GM21515 (cell line): ENCODE measurements around the gene IVD.

Experiments
- ATAC-seq: cut with Tn5 transposase; IDR thresholded peaks from one replicate; pipeline ENCODE4 v1.9.1; 2021; ENCODE audit not compliant: unreplicated experiment

Gene IVD

DNA sequence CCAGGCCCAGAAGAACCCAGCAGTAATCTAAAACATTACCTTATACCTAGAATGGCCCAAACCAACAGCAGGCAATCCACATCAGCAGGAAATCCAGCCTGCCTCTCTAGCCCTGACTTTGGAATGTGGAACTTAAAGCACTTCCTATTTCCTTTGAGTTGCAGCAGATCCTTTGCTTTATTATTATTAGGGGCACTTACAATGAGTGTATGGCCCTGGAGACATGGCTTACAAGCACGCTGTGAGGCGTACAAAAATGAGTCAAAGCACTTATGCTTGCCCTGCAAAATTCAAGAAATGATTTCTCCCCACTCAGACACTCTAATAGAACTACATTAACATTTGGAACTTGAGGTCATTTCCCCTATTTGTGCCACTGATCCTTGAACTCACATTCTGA is 32.6 kb upstream of the IVD start:
- no peak for ATAC-seq

DNA sequence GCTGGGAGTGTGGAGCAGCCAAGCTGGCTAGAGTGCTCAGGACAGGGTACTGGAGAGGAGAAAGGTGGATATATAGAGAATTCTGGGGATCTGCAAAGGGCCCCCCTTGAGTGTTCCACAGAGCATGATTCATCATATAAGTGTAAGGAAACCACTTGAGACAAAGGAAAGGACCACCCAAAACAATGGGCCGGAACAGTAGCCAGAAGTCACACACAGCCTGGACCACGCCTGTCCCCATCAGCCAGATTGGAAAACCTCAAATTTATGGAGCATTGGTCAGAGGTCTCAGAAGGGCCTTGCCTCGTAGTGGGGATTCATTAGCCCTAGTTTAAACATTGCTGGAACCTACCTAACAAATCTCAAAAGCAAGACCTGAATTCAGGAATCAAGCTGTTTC is 28.0 kb upstream of the IVD start:
- ATAC-seq, result no peak

DNA sequence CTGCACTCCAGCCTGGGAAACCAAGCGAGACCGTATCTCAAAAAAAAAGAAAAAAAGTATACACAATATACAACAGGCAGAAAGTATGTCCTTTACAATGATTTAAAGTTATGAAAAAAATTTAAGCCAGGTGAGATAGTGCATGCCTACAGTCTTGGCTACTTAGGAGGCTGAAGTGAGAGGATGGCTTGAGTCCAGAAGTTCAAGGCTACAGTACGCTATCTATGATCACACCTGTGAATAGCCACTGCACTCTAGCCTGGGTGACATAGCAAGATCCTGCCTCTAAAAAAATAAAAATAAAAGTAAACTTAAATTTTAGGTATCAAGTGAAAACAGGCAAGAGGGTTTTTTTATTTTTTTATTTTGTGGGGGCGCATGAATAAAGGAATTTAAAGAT is 26.2 kb upstream of the IVD start:
- ATAC-seq, result no peak

DNA sequence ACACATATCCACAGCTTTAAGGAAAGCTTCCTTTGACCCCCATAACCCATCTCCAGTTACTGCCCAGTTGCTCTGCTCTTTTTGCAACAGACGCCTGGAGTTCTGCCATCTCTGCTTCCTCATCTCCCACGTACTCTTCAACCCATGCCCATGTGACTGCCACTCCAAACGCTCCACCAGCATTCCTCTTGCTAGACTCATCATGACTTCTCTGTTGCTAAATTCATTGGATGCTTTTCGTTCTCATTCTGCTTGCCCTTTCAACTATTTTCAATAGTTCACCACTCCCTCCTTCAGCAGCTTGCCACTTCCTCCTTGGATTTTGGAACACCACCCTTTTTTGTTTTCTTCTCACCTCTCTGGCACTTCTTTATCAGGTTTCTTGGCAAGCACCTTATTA is 25.7 kb upstream of the IVD start:
- ATAC-seq, result no peak

GRCh38 chr15:40380636-40381035 is 25.0 kb upstream of the IVD start:
- no peak for ATAC-seq

DNA sequence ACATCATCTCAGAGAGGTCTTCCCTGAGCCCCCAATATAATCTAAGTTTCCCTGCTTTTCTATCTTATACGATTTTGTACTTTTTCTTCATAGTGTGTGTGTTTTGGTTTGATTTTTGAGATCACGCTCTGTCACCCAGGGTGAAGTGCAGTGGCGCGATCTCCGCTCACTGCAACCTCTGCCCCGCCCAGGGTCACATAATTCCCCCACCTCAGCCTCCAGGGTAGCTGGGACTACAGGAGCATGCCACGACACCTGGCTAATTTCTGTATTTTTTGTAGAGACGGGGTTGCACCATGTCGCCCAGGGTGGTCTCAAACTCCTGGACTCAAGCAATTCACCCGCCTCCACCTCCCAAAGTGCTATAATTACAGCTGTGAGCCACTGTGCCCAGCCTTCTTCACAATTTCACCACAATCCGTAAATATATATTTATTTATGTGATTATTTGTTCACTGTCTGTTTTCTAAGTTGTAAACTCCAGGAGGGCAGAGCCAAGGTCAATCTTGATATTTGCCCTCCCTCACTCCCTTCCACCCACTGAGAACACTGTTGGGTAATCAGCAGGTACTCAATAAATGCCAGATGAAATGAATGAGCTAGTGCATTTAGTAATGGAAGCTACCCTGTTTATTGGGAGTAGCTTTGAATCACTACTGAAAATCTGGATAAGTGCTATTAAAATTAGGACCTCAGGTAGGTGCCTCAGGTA is 23.6 kb upstream of the IVD start:
- no peak for ATAC-seq

DNA sequence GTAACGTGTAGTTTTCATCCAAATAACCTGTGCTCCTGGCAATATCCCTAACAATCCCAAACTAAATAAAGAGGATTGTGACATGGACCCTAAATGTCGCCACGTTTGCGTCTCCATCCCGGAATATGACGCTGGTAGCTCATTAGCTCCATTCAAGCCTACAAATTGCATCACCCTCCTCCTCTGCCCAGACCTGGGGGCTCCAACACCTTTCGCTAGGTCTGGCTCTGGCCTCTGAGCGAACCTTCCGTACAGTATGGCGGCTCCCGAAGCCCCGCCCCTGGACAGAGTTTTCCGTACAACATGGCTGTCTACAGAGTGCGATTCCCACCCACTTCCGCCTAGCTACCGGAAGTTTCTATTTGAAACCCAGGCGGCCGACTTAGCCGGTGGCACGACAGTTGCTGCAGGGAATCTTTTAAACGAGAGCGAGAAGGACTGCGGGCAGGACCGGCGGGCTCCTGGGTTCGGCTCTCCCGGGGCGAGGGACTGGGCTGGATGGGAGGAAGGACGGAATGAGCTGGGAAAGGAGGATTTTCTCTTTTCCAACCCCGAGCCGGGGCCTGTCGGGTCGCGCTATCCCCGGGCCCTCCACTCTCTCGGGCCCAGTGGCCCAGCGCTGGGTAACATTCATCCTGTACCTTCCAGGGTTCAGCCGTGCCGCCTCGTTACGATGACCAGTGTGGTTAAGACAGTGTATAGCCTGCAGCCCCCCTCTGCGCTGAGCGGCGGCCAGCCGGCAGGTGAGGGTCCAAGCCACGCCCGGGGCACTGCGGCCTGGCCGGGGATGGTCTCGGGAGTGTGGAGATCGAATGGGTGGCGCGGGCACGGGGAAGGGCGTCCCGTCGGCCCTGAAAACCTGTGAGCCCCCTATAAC is 22.8 kb upstream of the IVD start, which contains the start of gene KNSTRN:
KNSTRN (plus strand) TSS at position 142 of the 877 bp plus-strand sequence; CDS start at position 257, 115 bp downstream.
- ATAC-seq, result peak; percentile 84

- ATAC-seq, result no peak
These were observed 19.1 kb upstream of the IVD start for GRCh38 chr15:40386480-40386879.

DNA sequence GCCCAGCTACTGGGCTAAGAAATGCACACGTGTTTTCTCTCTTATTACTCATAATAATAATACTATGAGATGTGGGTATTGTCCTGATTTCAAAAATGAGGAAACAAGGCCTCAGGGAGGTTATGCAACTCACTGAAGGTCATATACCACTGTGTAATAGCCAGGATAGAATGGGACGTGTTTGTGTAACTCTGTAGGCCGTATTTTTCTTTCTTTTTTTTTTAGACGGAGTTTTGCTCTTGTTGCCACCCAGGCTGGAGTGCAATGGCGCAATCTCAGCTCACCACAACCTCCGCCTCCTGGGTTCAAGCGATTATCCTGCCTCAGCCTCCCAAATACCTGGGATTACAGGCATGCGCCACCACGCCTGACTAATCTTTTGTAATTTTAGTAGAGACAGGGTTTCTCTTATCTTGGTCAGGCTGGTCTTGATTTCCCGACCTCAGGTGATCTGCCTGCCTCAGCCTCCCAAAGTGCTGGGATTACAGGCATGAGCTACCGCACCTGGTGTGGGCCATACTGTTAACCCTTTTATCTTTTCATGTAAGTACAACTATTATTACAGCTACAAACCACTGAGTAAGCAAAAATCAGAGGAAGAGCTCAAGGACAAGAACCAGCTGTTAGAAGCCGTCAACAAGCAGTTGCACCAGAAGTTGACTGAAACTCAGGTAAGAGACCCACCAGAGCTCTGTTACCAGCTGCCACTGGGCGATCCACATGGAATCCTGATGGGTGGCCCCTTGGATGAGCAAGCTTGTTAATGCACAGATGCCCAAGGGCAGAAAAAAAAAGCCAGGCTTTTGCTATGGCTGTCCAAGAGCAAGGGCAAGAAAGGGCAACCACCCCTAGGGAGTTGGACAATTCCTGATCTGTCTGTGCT is 16.4 kb upstream of the IVD start:
- ATAC-seq, result no peak

DNA sequence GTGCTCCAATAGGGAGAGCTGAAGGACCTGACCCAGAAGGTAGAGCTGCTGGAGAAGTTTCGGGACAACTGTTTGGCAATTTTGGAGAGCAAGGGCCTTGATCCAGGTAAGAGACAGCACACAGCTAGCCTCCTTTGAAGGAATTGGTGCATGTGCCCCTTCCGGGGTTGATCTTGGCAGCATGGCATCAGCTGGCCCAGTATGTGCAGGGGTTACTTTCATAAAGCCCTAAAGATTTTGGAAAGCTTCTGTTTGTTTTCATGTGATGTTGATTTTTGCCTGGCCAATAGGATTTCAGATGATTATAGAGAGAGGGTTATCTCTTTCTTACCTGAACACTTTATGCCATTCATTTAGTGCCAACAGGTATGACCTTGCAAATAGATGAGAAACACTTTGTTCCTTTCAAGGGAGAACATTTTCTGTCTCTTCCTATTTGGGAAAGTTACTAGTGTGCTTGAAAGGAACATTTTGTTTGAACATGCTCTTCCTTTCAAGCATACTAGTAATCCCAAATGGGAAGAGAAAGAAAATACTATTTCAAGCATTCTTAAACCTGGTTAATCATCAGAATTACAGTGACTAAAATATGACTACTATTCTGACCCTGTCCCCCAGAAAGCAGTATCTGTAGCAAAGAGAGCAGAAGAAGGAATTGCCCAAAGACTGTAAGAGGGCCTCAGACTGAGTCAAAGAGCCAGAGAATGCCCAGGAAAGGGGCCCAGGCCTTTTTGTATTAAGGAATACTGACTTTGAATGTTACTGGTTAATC is 15.6 kb upstream of the IVD start:
- ATAC-seq, result no peak

- no peak for ATAC-seq
These were observed 12.3 kb upstream of the IVD start for GRCh38 chr15:40392986-40393948.

DNA sequence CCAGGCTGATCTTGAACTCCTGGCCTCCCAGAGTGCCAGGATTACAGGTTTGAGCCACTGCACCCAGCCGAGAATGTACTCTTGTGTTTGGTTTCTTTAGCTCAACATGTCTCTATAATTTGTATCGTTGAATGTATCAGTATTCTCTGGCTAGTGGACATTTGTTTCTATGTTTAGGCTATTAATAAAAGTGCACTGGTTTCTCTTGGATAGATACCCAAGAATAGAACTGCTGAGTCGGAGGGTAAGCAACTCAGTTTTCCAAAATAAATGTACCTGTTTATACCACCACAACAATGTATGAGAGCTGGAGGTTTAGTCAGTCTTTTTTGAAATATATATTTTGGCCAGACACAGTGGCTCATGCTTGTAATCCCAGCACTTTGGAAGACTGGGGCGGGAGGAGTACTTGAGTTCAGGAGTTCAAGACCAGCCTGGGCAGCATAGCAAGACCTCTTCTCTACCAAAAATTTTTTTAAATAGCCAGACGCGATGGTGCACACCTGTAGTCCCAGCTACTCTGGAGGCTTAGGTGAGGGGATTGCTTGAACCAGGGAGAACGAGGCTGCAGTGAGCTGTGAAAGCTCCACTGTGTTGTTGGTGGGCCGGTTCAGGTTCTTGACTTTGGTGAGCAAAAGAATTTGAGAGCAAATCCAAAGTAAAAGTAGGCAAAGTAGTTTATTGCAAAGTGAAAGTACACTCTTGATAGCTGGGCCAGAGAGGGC is 7.7 kb upstream of the IVD start:
- no peak for ATAC-seq

DNA sequence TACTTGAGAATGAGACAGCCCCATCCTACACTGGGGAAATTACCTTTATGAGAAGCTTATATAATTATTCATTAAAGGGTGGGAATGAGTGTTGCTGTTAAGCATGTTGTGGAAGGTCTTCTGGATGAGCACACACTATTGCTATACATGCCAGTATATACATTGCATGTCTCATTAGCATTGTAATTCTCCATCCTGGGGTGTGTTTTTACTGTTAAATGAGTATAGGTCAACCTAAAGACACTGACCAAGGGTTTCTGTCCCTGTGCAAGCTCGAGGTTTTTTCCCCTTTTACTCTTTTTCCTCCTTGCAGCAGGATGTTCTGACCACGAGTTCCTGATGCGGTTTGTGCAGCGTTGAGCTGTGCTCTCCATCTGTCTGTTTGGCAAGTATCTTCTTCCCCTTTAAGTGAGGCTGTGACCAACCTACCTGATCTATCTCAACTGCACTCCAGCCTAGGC is 7.2 kb upstream of the IVD start:
- ATAC-seq, result peak; percentile 82

- ATAC-seq, result no peak
These were observed 6.2 kb upstream of the IVD start for GRCh38 chr15:40399370-40399769.

DNA sequence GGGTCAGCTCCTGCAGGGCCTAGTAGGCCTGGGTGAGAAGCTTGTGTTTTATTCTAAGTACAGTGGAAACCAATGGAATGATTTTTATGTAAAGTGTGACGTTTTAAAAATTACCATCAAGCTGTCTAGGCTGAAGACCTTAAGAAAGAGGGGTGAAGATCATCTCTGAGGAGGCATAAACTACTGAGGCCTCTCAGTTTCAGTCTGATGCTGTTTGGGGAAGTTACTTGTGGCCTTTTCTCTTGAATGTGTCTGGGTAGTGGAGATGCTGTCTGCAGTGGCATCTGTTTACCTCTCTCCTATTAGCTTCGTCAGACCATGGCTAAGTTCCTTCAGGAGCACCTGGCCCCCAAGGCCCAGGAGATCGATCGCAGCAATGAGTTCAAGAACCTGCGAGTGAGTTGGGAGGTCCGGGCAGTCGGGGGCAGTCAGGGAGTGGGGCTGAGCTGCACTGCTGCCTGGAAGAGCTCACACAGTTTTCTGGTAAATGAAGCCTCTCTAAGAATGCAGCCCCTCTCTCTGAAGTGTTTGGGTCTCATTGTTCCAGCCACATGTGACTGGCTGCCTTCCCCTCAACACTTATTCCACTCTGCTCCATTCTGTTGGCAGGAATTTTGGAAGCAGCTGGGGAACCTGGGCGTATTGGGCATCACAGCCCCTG is 1.9 kb downstream of the IVD start:
- peak; percentile 58 for ATAC-seq

DNA sequence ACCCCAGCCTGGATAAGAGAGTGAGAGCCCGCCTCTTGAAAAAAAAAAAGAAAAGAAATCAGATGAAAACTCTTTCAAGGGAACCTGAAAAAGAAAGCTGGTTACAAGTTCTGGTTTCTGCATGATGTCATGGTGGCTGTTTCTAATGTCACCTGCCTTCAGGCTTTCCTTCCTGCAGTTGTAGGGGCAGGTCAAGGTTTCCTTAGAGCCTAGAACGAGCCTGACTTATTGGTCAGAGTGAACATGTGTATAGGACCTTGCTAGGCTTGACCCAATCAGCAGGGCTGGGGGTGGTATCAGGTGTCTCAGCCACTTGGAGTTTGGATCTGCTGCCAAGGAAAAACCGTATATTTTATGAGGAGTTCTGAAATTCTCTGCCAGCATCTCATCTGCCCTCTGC is 3.8 kb downstream of the IVD start:
- no peak for ATAC-seq

DNA sequence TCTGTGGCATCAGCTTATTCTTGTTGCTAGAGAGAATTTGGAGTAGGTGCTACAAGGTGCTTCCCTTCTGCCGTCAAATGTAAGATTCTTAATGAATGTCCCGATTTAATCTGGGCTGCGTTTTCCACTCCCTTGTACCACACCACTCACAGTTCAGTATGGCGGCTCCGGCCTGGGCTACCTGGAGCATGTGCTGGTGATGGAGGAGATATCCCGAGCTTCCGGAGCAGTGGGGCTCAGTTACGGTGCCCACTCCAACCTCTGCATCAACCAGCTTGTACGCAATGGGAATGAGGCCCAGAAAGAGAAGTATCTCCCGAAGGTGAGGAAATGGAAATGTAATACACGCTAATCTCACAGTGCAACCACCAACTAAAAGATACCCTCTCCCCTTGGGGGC is 4.9 kb downstream of the IVD start:
- no peak for ATAC-seq

DNA sequence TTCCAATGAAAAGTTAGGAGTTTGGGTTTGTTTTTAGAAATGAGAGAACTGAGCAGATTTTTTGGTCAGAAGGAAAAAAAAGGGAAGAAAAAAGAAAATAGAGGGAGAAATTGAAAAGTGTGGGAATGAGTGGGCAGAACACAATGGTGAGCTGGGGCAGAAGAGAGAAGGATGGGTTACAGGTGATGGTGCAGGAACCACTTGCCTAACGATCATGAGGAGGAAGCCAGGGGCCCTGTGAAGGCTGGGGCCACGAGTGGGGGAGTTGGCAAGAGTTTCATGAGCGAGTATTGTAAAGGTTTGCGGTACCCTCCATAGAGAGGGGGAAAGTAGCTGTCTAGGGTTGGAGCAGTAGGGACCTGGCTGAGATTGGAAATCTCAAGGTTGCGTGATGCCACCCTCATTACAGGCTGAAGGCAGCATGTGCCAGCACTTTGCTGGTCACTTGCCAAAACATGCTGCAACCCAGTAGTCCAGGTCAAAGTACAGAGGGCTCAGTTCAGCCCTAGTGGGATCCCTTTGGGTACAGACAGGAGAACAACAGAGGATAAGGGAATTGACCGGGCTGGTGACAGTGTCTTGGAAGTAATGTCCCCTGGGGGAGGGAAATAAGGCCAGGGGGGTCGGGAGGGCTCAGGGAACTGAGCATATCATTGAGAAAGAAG is 6.6 kb downstream of the IVD start:
- ATAC-seq, result no peak
